ENCODE results near the gene PCSK1N.

The PCSK1N gene

DNA sequence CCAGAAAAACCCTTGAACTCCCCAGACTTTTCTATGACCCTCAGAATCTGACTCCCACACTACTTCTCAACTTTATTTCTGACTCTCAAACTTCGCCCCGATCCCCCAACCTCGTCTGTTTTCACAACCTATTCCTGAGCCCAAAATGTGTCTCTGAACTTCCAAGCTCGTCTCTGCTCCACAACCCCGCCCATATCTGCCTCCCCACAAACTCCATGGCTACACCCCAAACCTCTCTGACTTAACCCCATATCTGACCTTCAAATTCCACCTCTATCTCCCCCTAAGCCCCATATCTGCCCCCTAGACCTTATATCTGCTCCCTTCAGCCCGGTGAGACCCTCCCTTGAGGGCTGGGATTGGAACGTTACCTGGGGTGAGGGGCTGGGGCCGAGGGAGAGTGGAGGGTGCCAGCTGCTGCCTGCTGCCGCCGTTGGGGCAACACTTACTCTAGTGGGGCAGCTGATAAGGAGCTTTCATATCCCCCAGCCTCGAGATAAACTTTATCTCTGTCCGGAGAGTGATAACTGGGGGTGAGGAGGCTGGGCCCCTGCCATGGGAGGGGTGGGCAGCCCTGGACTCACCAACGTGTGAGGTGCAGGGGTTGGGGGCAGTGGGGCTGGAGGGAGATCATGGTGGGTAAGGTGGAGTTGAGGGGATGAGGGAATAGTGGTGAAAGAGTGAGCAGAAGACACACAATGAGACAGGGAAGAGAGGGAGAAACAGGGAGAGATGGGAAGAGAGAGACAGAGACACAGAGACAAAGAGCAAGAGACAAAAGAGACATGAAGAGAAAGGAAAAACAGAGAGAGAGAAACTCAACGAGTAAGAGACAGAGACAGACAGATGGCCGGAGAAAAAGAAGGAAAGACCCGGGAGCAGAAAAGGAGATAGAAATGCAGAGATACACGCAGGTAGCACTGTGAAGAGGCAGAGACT, 47.6 kb downstream of the PCSK1N start:
- no peak overlapping the region for H3K4me3 ChIP-seq (ENCODE audit: low read depth, low read length)
- DNase-seq (ENCODE audit: low read depth) = no peak
- no peak for TF ChIP-seq MYC (IDR thresholded peaks at IDR 0.05; ENCODE audit: low read depth, low read length)
- TF ChIP-seq, protein P1, sequence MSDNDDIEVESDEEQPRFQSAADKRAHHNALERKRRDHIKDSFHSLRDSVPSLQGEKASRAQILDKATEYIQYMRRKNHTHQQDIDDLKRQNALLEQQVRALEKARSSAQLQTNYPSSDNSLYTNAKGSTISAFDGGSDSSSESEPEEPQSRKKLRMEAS (IDR thresholded peaks at IDR 0.05; ENCODE audit: low read depth, low read length) = no peak
- TF ChIP-seq, protein P2, sequence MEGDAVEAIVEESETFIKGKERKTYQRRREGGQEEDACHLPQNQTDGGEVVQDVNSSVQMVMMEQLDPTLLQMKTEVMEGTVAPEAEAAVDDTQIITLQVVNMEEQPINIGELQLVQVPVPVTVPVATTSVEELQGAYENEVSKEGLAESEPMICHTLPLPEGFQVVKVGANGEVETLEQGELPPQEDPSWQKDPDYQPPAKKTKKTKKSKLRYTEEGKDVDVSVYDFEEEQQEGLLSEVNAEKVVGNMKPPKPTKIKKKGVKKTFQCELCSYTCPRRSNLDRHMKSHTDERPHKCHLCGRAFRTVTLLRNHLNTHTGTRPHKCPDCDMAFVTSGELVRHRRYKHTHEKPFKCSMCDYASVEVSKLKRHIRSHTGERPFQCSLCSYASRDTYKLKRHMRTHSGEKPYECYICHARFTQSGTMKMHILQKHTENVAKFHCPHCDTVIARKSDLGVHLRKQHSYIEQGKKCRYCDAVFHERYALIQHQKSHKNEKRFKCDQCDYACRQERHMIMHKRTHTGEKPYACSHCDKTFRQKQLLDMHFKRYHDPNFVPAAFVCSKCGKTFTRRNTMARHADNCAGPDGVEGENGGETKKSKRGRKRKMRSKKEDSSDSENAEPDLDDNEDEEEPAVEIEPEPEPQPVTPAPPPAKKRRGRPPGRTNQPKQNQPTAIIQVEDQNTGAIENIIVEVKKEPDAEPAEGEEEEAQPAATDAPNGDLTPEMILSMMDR (IDR thresholded peaks at IDR 0.05; ENCODE audit: low read depth, low read length) = no peak
- TF ChIP-seq POLR2A (IDR thresholded peaks at IDR 0.05; ENCODE audit: extremely low read depth, insufficient read length) = no peak

DNA sequence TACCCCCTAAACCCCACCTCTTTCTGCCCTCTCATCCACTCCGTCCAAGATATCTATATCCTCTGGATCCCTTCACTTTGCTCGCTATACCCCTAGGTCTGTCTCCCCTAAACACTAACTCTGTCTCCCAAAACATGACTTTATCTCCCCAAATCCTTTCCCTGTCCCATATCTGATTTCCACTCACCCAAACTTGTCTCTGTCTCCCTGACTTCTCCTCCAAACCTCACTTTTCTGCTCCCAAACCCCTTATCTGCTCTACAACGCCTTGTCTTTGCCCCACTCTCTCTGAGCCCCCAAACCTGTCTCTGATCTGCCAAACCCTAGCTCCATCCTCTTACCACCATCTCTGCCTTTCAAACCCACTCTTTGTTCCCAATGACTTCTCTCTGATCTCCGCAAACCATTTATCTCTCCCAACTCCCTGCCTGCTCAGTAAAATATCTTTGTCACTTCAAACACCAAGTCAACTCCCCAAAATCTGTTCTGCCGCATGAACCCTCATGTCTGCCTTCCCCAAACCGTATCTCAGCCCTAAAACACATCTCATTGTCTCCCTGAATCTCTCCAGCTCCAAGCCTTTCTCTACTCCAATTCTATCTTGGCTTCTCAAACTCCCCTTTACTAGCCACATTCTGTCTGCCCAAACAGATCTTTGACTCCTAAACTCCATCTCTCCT, 48.4 kb downstream of the PCSK1N start:
- TF ChIP-seq, protein P1 (IDR thresholded peaks at IDR 0.05; ENCODE audit: low read depth, low read length) = no peak
- TF ChIP-seq, protein P2 (IDR thresholded peaks at IDR 0.05; ENCODE audit: low read depth, low read length) = no peak
- TF ChIP-seq MYC (IDR thresholded peaks at IDR 0.05; ENCODE audit: low read depth, low read length) (no peak), POLR2A (IDR thresholded peaks at IDR 0.05; ENCODE audit: extremely low read depth, insufficient read length) (no peak)

DNA sequence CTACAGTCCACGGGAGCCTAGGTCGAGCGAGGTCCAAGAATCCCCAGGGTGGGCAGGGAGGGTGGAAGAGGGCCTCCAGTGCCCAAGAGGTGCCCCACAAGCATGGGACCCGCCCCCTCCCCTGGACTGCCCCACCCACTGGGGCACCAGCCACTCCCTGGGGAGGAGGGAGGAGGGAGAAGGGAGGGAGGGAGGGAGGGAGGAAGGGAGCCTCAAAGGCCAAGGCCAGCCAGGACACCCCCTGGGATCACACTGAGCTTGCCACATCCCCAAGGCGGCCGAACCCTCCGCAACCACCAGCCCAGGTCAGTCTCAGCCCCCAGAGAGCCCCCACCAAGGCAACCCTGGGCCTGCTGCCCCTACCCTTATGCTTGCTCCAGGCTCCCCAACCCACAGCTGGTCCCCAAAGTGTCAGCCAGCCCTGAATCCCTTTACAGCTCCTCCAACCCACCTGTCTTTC, 49.0 kb downstream of the PCSK1N start, which contains the start of gene GATA1:
GATA1 (plus strand) TSS at position 250 of the 460 bp plus-strand sequence. CDS start 4,520 bp downstream, outside the sequence.
- DNase-seq (ENCODE audit: low read depth) = peak; percentile 35
- H3K4me3 ChIP-seq (ENCODE audit: low read depth, low read length) = no peak within 1 kb of the TSS
- TF ChIP-seq MYC (IDR thresholded peaks at IDR 0.05; ENCODE audit: low read depth, low read length) = no peak
- TF ChIP-seq, protein P2 (IDR thresholded peaks at IDR 0.05; ENCODE audit: low read depth, low read length) = no peak
- TF ChIP-seq, protein P1 (IDR thresholded peaks at IDR 0.05; ENCODE audit: low read depth, low read length) = no peak
- no peak for TF ChIP-seq POLR2A (IDR thresholded peaks at IDR 0.05; ENCODE audit: extremely low read depth, insufficient read length)

More for the DNA sequence above, 48.4 kb downstream of the PCSK1N start:
- DNase-seq (ENCODE audit: low read depth) = no peak
- H3K4me3 ChIP-seq (ENCODE audit: low read depth, low read length) = no peak overlapping the region

DNA sequence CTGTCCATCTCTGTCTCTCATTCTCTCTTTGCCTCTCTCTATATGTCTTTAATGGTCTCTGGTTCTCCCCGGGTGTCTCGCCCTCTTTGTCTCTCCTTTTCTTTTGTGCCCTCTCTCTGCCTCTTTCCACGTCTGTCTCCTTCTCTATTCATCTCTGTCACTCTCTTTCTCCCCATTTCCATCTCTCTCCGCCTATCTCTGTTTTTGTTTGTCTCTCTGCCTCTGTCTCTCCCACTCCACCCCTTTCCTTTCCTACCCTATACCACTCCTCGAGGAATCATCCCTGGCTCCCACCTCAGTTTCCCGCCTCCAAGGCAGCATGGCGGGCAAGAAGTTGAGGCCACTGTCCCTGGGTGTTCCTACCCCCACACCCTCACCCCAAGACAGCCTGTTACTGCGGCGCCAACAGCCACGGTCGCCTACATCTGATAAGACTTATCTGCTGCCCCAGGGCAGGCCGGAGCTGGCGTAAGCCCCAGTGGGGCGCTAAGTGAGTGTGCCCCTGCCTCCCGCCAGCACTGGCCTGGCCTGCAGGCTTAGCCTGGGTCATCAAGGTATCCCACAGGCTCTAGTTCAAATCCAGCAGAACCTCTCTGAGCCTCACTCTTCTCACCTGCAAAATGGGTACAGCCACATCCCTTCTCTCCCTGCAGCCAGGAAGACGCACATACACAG, 49.7 kb downstream of the PCSK1N start:
- DNase-seq (ENCODE audit: low read depth) = no peak
- TF ChIP-seq, protein P2 (IDR thresholded peaks at IDR 0.05; ENCODE audit: low read depth, low read length) = no peak
- no peak for TF ChIP-seq MYC (IDR thresholded peaks at IDR 0.05; ENCODE audit: low read depth, low read length)
- no peak for TF ChIP-seq POLR2A (IDR thresholded peaks at IDR 0.05; ENCODE audit: extremely low read depth, insufficient read length)
- TF ChIP-seq, protein P1 (IDR thresholded peaks at IDR 0.05; ENCODE audit: low read depth, low read length) = no peak
- no peak overlapping the region for H3K4me3 ChIP-seq (ENCODE audit: low read depth, low read length)

DNA sequence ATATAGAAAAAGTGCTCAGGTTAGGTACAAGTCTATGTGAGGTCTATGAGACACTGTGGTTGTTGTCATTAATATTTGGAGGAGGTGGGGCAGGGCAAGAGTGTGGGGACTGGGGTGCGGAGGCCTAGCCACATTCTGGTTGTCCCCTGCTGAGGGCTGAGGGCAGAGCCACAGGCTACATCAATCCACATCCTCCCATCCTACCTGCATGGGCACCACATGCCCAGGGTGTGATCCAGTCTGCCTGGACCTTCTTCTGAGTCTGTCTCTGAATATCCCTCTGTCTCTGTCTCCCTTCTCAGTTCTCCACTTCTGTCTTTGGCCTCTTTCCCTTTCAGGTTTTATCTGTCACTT, 50.2 kb downstream of the PCSK1N start:
- TF ChIP-seq, protein P2 (IDR thresholded peaks at IDR 0.05; ENCODE audit: low read depth, low read length) = no peak
- TF ChIP-seq, protein P1 (IDR thresholded peaks at IDR 0.05; ENCODE audit: low read depth, low read length) = no peak
- TF ChIP-seq MYC (IDR thresholded peaks at IDR 0.05; ENCODE audit: low read depth, low read length) = no peak
- TF ChIP-seq POLR2A (IDR thresholded peaks at IDR 0.05; ENCODE audit: extremely low read depth, insufficient read length) = no peak
- no peak overlapping the region for H3K4me3 ChIP-seq (ENCODE audit: low read depth, low read length)
- DNase-seq (ENCODE audit: low read depth) = no peak
